ENCODE measurements around the gene HOXC12. TPM values are rescaled to one million over a fixed set of nuclear protein-coding genes. Genes with fewer than 3 reads are reported as not detected.

HOXC12 gene
- total RNA-seq, 4 donors from 2014 or later, result 3.7 to 6.8 (median 4.7) TPM

DNA sequence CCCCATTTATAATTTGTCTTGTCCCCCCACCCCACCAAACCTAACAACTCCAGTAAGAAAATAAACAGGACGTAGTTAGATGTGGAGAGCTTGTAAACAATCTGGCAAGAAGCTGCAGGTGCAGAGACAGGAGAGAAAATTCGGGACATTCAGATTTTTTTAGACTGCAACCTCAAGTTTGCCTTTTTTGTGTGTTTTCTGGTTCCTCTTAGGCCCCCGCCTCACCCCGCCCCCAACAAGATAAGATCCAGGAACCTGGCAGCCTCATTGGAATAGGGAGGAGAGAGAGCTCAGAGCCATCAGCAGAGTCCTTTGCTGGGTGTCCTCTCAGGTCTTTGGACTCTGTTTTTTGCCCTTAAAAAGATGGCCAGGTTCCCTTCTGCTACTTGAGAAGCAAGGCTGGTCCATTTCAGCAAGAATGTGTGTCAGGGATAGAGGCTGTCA is 33.1 kb downstream of the HOXC12 start:
- WGBS, result 19% methylated on average over 4 of the region's 4 CpGs

DNA sequence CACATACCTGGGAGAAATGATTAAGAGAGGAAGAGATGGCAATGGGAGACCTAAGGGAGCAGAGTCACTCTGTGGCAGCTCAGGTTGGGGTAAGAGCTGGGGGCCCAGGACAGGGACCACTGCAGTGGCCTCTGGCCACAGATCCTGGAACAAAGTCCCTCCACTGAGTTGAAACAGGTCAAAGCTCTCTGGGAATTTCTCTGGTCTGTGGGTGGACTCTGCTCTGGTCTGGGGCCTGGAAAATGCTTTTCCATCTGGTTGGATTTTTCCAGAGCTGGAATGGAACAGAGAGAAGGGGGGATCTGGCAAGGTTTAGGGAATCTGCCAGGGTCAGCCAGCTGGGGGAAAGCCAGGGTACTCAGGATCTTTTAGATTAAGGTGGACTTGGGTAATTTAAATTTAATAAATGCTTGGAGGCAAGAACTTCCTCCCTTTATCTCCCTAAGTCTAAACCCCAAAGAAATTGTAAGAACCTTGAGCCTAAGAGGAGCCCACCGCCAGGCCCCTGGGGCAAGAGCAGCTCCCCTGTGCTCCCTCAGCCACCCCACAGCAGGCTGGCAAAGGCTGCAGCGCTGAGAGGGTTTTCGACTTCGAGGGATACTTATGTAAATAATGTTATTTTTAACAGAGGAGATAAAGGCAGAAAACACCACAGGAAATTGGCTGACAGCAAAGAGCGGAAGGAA is 34.0 kb downstream of the HOXC12 start:
- TF ChIP-seq POLR2AphosphoS5 (IDR thresholded peaks at IDR 0.05) (no peak), POLR2A (IDR thresholded peaks at IDR 0.05) (no peak), EP300 (IDR thresholded peaks at IDR 0.05) (no peak)
- TF ChIP-seq, protein P1, sequence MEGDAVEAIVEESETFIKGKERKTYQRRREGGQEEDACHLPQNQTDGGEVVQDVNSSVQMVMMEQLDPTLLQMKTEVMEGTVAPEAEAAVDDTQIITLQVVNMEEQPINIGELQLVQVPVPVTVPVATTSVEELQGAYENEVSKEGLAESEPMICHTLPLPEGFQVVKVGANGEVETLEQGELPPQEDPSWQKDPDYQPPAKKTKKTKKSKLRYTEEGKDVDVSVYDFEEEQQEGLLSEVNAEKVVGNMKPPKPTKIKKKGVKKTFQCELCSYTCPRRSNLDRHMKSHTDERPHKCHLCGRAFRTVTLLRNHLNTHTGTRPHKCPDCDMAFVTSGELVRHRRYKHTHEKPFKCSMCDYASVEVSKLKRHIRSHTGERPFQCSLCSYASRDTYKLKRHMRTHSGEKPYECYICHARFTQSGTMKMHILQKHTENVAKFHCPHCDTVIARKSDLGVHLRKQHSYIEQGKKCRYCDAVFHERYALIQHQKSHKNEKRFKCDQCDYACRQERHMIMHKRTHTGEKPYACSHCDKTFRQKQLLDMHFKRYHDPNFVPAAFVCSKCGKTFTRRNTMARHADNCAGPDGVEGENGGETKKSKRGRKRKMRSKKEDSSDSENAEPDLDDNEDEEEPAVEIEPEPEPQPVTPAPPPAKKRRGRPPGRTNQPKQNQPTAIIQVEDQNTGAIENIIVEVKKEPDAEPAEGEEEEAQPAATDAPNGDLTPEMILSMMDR (IDR thresholded peaks at IDR 0.05), result no peak
- WGBS, result 11% methylated on average over 5 of the region's 5 CpGs
- H3K27me3 ChIP-seq, result peaks cover 43% of the 10 kb centered on the region

More for the DNA sequence above, 33.1 kb downstream of the HOXC12 start:
- no peak for TF ChIP-seq EP300 (IDR thresholded peaks at IDR 0.05)
- TF ChIP-seq POLR2A (IDR thresholded peaks at IDR 0.05), result no peak
- TF ChIP-seq, protein P1 (IDR thresholded peaks at IDR 0.05), result no peak
- no peak for TF ChIP-seq POLR2AphosphoS5 (IDR thresholded peaks at IDR 0.05)
- Histone ChIP-seq H3K9me3 (no peaks in the 10 kb centered on the region), H3K4me3 (peak overlapping the region; percentile 60), H3K27ac (peak overlapping the region; percentile 98), H3K36me3 (no peaks in the 10 kb centered on the region), H3K27me3 (peaks cover 46% of the 10 kb centered on the region), H3K4me1 (peaks cover 91% of the 10 kb centered on the region)
- DNase-seq (ENCODE audit: low spot score in 2 of 2), result no peak

DNA sequence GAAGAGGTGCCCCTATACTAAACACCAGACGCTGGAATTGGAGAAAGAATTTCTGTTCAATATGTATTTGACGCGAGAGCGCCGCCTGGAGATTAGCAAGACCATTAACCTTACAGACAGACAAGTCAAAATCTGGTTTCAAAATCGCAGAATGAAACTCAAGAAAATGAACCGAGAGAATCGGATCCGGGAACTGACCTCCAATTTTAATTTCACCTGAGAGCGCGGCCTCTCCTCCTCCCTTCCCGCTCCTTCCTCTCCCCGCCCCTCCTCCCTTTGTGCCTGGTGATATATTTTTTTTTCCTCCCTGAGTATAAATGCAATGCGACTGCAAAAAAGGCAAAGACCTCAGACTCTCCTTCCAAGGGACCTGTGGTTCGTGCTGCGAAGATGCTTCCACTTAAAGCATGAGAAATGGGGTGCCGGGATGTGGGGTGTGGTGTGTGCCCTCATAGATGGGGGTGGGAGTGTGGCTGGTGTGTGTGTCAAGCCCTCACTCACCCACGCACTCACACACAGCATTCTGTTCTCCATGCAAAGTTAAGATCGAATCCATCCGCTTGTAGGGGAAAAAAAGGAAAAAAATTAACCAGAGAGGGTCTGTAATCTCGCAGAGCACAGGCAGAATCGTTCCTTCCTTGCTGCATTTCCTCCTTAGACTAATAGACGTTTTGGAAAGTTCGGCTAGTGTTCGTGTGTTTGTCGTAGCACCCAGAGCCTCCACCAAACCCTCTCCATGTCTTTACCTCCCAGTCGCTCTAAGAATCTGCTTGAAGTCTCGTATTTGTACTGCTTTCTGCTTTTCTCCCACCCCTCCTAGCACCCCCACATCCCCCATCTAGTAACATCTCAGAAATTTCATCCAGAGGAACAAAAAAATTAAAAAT is 34.8 kb downstream of the HOXC12 start:
- peak overlapping the region; percentile 37 for H3K4me3 ChIP-seq

More for the DNA sequence above, 34.0 kb downstream of the HOXC12 start:
- H3K4me1 ChIP-seq, result peaks cover 93% of the 10 kb centered on the region
- DNase-seq (ENCODE audit: low spot score in 2 of 2), result no peak
- H3K27ac ChIP-seq, result peak overlapping the region; percentile 98
- no peaks in the 10 kb centered on the region for H3K9me3 ChIP-seq
- no peaks in the 10 kb centered on the region for H3K36me3 ChIP-seq
- H3K4me3 ChIP-seq, result peak overlapping the region; percentile 37

DNA sequence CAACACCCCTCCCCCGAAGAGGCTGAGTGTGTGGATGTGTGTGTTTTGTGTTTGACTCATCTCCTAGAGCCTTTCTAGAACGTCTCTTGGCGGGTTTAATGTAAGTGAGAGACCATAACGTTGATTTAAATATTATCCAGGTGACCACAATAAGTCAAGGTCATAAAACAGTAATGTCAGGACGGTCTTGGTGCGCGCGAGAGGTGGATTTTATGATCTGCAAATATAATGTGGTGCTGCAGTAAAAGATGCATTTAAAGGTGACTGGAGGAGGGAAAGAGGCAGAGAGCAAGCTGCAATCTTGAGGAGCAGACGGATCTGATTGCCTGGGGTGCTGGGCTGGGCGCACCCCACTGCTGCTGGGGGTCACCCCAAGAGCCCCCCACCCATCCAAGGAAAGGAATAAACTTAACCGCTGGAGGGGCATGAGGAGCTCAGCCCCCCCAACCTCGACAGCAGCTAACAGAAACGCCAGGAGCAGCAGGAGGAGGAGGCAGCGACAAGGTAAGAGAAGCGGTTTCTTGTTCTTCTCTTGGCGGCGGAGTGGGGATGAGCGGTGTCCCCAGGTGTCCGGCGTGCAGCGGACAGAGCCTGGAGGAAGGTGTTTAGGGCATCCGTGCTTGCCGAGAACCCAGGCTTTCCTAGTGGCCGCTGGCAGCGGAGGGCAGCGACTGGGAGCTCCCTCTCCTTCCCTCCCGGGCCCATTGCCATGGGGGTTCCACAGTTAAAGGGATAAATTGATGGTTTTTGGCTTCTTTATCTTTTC is 35.8 kb downstream of the HOXC12 start:
- Histone ChIP-seq H3K36me3 (no peaks in the 10 kb centered on the region), H3K27me3 (peaks cover 33% of the 10 kb centered on the region), H3K9me3 (no peaks in the 10 kb centered on the region), H3K27ac (peak overlapping the region; percentile 98), H3K4me3 (peak overlapping the region; percentile 37), H3K4me1 (peaks cover 94% of the 10 kb centered on the region)
- TF ChIP-seq EP300 (IDR thresholded peaks at IDR 0.05), result no peak
- TF ChIP-seq, protein P1 (IDR thresholded peaks at IDR 0.05), result no peak
- no peak for TF ChIP-seq POLR2A (IDR thresholded peaks at IDR 0.05)
- no peak for TF ChIP-seq POLR2AphosphoS5 (IDR thresholded peaks at IDR 0.05)
- DNase-seq (ENCODE audit: low spot score in 2 of 2), result no peak
- 38% methylated on average over 23 of the region's 27 CpGs for WGBS

More for the DNA sequence above, 34.8 kb downstream of the HOXC12 start:
- H3K9me3 ChIP-seq, result no peaks in the 10 kb centered on the region
- WGBS, result 10% methylated on average over 28 of the region's 28 CpGs
- H3K27me3 ChIP-seq, result peaks cover 43% of the 10 kb centered on the region
- H3K27ac ChIP-seq, result peak overlapping the region; percentile 98
- TF ChIP-seq, protein P1 (IDR thresholded peaks at IDR 0.05), result peak in 1 of 2 donors; percentile 27
- TF ChIP-seq POLR2AphosphoS5 (IDR thresholded peaks at IDR 0.05) (no peak), EP300 (IDR thresholded peaks at IDR 0.05) (no peak), POLR2A (IDR thresholded peaks at IDR 0.05) (no peak)
- no peak for DNase-seq (ENCODE audit: low spot score in 2 of 2)
- H3K36me3 ChIP-seq, result no peaks in the 10 kb centered on the region
- peaks cover 93% of the 10 kb centered on the region for H3K4me1 ChIP-seq

Data from suprapubic skin (tissue), 4 donors.